Measurements from ENCODE around the gene PARN. TPM values are rescaled to one million over a fixed set of nuclear protein-coding genes. Genes with fewer than 3 reads are reported as not detected.
A peak's percentile ranks its signal among the peaks of the same experiment; 100 is the strongest.
"Not testable (repeated sequence)": the region's sequence is repeated elsewhere in the genome, so short reads cannot be mapped to it uniquely, and the experiment has no call there.

PARN gene
- total RNA-seq, 1 donor from 2014 or later, result 27.0 TPM

GRCh38 chr16:14632693-14633569 is 2.9 kb upstream of the PARN start, which contains the start of gene BFAR:
BFAR (plus strand) TSS chr16:14632951; CDS start chr16:14644347, 11,396 bp downstream.
- peak; percentile 99 for DNase-seq (ENCODE audit: low spot score)

GRCh38 chr16:14630620-14631330 is 715 bp upstream of the PARN start:
- DNase-seq (ENCODE audit: low spot score), result peak; percentile 2

GRCh38 chr16:14629612-14629918 is 495 bp downstream of the PARN start:
- DNase-seq (ENCODE audit: low spot score), result peak; percentile 8

GRCh38 chr16:14628806-14629611 is 1.1 kb downstream of the PARN start:
- no peak for DNase-seq (ENCODE audit: low spot score)

GRCh38 chr16:14627078-14627477 is 3.0 kb downstream of the PARN start:
- no peak for DNase-seq (ENCODE audit: low spot score)

- no peak for DNase-seq (ENCODE audit: low spot score)
Observed at GRCh38 chr16:14618566-14618965, 11.5 kb downstream of the PARN start.

GRCh38 chr16:14616280-14616679 is 13.8 kb downstream of the PARN start:
- no peak for DNase-seq (ENCODE audit: low spot score)

- DNase-seq (ENCODE audit: low spot score), result no peak
Observed at GRCh38 chr16:14613991-14614390, 16.1 kb downstream of the PARN start.

GRCh38 chr16:14611660-14612059 is 18.4 kb downstream of the PARN start:
- DNase-seq (ENCODE audit: low spot score), result no peak

- no peak for DNase-seq (ENCODE audit: low spot score)
Observed at GRCh38 chr16:14609716-14610115, 20.3 kb downstream of the PARN start.

- no peak for DNase-seq (ENCODE audit: low spot score)
Observed at GRCh38 chr16:14608604-14609003, 21.5 kb downstream of the PARN start.

- DNase-seq (ENCODE audit: low spot score), result no peak
Observed at GRCh38 chr16:14608111-14608566, 21.9 kb downstream of the PARN start.

- no peak for DNase-seq (ENCODE audit: low spot score)
Observed at GRCh38 chr16:14606102-14606501, 24.0 kb downstream of the PARN start.

GRCh38 chr16:14602443-14602963 is 27.6 kb downstream of the PARN start:
- no peak for DNase-seq (ENCODE audit: low spot score)

- peak; percentile 23 for DNase-seq (ENCODE audit: low spot score)
Observed at GRCh38 chr16:14600164-14600563, 29.9 kb downstream of the PARN start.

- DNase-seq (ENCODE audit: low spot score), result no peak
Observed at GRCh38 chr16:14586637-14587305, 43.3 kb downstream of the PARN start.

GRCh38 chr16:14585287-14585686 is 44.8 kb downstream of the PARN start:
- no peak for DNase-seq (ENCODE audit: low spot score)

- DNase-seq (ENCODE audit: low spot score), result not testable (repeated sequence)
Observed at GRCh38 chr16:14580926-14581325, 49.1 kb downstream of the PARN start.

- DNase-seq (ENCODE audit: low spot score), result no peak
Observed at GRCh38 chr16:14579266-14579665, 50.8 kb downstream of the PARN start.

- DNase-seq (ENCODE audit: low spot score), result no peak
Observed at GRCh38 chr16:14576532-14576931, 53.5 kb downstream of the PARN start.

- no peak for DNase-seq (ENCODE audit: low spot score)
Observed at GRCh38 chr16:14576069-14576468, 54.0 kb downstream of the PARN start.
